HG03045 (cell line): ENCODE data around the gene PCBP3.
"Not testable (repeated sequence)": the region's sequence is repeated elsewhere in the genome, so short reads cannot be mapped to it uniquely, and the experiment has no call there.

Source experiments
- ATAC-seq: cut with Tn5 transposase; IDR thresholded peaks from one replicate; pipeline ENCODE4 v1.9.1; 2021; ENCODE audit warnings: mild to moderate bottlenecking, moderate library complexity; ENCODE audit not compliant: unreplicated experiment

PCBP3 gene

GRCh38 chr21:45802956-45803617 lies 159.6 kb downstream of the PCBP3 start:
- no peak for ATAC-seq

DNA sequence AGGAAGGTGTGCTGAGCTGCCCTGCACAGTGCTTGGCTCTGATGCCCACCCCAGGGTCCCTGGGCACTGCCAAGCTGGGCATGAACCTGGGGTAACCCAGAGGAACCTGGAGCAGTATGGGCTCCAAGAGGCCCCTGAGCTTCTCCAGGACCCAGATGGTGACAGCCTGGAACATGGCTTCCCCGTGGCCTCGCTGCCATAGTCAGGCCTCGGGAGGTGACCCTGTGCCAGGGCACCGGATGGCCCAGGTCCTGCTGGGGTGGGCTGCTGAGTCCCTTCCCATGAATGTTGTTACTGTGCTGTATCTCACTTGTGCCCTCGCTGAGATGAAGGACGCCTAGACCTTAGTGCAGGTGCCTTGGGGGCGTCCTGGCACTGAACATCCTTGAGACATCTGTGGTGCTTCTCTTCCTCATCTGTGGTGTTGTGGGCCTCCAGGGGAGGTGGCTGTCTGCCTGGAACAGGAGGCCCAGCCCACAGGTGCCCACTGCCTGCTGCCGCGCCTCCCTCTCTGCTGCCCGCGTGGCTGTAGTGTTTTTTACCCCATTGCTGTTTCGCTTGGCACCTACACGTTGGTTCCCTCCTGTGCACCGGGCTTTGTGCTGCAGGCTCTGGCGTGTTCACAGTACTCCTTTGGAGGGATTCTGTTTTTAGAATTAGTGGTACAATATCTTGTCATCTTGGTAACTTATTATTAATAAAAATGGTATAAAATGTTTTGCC lies 160.3 kb downstream of the PCBP3 start:
- ATAC-seq, result no peak

GRCh38 chr21:45804809-45805313 lies 161.3 kb downstream of the PCBP3 start:
- no peak for ATAC-seq

DNA sequence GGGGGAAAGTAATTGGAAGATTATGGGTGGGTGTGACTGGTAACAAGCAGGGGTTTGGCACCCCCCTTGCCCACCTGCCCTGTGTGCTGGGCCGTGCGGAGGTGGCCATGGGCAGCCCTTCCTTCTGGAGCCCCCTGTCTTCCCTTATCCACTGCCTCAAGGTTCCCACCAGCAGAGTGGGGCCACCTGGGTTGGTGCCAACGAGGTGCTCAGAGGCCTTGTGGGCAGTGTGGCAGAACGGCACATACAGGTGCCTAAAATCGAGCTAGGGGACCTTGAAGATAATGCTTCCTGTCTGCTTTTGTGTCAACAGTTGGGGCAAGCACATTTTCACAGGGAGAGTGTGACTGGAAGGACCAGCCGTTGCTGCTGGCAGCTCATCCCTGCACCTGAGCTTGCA lies 161.8 kb downstream of the PCBP3 start:
- ATAC-seq, result no peak

DNA sequence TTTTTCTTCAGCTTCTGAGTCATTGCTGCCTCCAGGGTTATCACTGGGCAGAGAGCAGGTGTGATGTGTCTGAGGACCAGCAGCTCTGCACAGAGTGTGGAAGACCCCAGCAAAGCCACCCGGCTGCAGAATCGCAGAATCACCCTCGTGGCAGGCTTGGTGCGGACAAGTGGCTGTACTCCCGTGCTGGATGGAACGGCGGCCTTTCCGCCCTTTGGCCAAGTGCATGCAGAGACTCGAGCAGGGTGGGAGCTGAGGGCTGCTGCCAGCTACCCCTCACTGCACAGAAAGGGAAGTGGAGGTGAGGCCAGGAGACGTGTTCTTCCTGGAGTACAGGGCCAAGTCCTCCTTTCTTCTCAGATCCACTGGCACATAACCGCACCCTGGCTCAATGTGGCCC lies 162.5 kb downstream of the PCBP3 start:
- ATAC-seq, result no peak

- not testable (repeated sequence) for ATAC-seq
Observed at GRCh38 chr21:45808663-45809062, 165.1 kb downstream of the PCBP3 start.

GRCh38 chr21:45809421-45809820 lies 165.9 kb downstream of the PCBP3 start:
- no peak for ATAC-seq

- ATAC-seq, result no peak
Observed at GRCh38 chr21:45811136-45811535, 167.6 kb downstream of the PCBP3 start.

GRCh38 chr21:45814210-45814940 lies 170.8 kb downstream of the PCBP3 start:
- not testable (repeated sequence) for ATAC-seq

- ATAC-seq, result not testable (repeated sequence)
Observed at GRCh38 chr21:45815781-45816180, 172.3 kb downstream of the PCBP3 start.

GRCh38 chr21:45816794-45817193 lies 173.3 kb downstream of the PCBP3 start:
- no peak for ATAC-seq

- no peak for ATAC-seq
Observed at GRCh38 chr21:45817345-45817744, 173.8 kb downstream of the PCBP3 start.

DNA sequence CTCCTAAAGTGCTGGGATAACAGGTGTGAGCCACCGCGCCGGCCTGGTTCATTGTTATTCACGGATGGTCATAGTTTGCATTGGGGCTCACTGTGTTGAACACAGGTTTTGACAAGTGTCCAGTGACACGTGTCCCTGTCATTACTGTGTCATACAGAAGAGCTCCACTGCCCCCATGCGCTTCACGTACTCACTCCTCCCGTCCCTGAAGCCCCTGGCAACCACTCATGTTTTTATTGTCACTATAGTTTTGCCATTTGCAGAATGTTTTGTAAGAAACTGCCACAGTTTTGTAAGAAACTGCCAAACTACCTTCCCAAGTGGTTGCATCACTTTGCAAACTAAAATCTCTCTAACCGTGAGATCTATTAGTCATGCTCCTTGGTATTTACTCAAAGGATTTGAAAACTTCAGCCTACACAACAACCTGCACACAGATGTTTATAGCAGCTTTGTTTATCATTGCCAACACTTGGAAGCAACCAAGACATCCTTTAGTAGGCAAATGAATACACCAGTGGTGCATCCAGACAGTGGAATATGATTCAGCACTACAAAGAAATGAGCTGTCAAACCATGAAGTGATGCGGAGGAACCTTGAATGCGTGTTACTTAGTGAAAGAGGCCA lies 174.9 kb downstream of the PCBP3 start:
- ATAC-seq, result peak; percentile 43

GRCh38 chr21:45818904-45819285 lies 175.4 kb downstream of the PCBP3 start:
- peak; percentile 62 for ATAC-seq

DNA sequence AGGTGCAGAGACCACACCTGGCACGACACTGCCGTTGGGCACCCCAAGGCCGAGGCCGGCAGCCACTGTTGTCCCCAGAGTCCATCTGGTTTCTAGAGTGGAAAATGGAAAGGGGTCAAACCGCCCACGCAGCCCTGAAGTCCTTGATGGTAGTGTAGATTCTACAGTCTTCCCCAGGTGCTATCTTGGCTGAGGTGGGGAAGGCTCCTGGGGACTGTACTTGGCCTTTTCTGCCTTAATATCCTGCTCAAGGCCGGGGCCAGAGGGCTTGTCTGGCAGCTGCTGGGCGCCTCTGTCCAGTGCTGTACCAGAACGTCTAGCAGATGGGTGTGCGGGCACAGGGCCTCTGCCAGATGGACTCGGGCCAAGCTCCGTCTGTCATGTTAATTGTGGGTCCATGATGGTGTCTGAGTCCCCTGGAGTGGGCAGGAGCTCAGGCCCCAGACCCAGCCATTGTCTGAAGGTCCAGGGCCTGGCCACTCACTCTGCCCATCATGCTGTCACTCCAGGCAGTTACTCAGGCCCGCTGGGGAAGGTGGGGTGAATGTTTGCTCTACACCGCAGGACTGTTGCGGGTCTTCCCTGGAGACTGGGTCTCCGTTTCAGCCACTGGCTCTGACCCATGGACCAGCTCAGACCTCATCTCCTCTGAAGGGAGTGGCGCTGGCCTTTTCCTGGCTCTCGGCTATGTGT lies 176.1 kb downstream of the PCBP3 start:
- no peak for ATAC-seq

GRCh38 chr21:45820171-45821091 lies 176.9 kb downstream of the PCBP3 start:
- no peak for ATAC-seq

DNA sequence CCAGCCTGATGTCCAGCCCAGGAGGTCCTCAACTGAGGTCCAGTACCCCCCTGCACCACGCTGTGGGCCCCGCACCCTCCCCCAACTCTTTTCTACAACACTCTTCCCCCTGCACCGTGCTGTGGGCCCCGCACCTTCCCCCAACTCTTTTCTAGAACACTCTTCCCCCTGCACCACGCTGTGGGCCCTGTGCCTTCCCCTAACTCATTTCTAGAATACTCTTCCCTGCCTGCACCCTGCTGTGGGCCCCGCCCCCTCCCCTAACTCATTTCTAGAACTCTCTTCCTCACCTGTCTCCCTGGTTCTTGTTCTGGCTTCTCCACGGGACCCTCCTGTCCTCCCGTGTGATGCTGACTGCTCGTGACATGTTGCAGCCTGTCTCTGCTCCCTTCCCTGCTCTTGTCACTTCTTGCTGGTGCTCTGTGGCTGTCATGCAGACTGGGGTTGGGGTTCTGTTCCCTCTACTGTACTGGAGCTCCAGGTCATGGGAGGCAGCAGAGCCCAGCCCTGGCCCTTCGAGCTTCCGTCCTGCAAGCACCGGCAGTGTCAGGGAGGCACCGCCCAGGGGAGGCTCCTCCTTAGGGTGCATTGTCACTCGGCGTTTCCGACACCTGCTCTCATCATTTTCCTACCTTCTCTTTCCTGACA lies 177.9 kb downstream of the PCBP3 start:
- ATAC-seq, result no peak

GRCh38 chr21:45821998-45822397 lies 178.5 kb downstream of the PCBP3 start:
- no peak for ATAC-seq

GRCh38 chr21:45822429-45823099 lies 179.0 kb downstream of the PCBP3 start:
- no peak for ATAC-seq
